Caco-2 (cell line): ENCODE measurements around the gene MACROH2A2. TPM values are rescaled to one million over a fixed set of nuclear protein-coding genes. Genes with fewer than 3 reads are reported as not detected.
"Not testable (repeated sequence)": the region's sequence is repeated elsewhere in the genome, so short reads cannot be mapped to it uniquely, and the experiment has no call there.

Experiments
- BruUV-seq: library from RNA; stranded (reverse); fragments of 400-500 nt; replicated peaks from 2 replicates; lab custom pipeline; 2021; lab: Mats Ljungman, UMichigan
- CTCF ChIA-PET: fragments of 300-600 bp; sonication (Branson Sonifier 250); formaldehyde crosslinking; loops from one replicate; lab custom pipeline; 2022; ENCODE audit warnings: antibody characterized with exemption; lab: Charles Lee
- POLR2A ChIA-PET: fragments of 300-600 bp; sonication (Branson Sonifier 250); formaldehyde crosslinking; loops from one replicate; lab custom pipeline; 2022; ENCODE audit warnings: antibody characterized with exemption; lab: Charles Lee
- DNase-seq, 2 experiments: peaks; one replicate each; pipeline versions ENCODE4 v3.0.0 to v3.0.0-alpha.2; 2020 to 2022
- H3K27me3 ChIP-seq: replicated peaks from 2 replicates; pipeline ENCODE4 v1.6.0; 2011; ENCODE audit warnings: low read length; ENCODE audit not compliant: control insufficient read depth, insufficient read depth
- H3K36me3 ChIP-seq: 2 replicates; pipeline ENCODE4 v1.5.1; 2011; ENCODE audit warnings: low read length; ENCODE audit not compliant: control insufficient read depth, insufficient read depth
- H3K4me1 ChIP-seq: fragments of 250-450 bp; sonication (Bioruptor Pico); 2 replicates; pipeline ENCODE4 v1.5.1; 2020; ENCODE audit warnings: mild to moderate bottlenecking
- H3K4me3 ChIP-seq: 2 replicates; pipeline ENCODE4 v1.5.1; 2011; ENCODE audit warnings: low read depth, mild to moderate bottlenecking, control low read depth, low read length
- H3K9me3 ChIP-seq: fragments of 250-450 bp; sonication (Bioruptor Pico); 2 replicates; pipeline ENCODE4 v1.5.1; 2020; ENCODE audit warnings: mild to moderate bottlenecking, moderate library complexity
- H3K27ac Mint-ChIP-seq: one replicate; pipeline ENCODE4 v1.8.0; 2022; ENCODE audit warnings: mixed read lengths; ENCODE audit not compliant: unreplicated experiment
- H3K27me3 Mint-ChIP-seq: one replicate; pipeline ENCODE4 v1.8.0; 2022; ENCODE audit warnings: mixed read lengths; ENCODE audit not compliant: insufficient read depth, unreplicated experiment
- H3K36me3 Mint-ChIP-seq: one replicate; pipeline ENCODE4 v1.8.0; 2022; ENCODE audit warnings: mild to moderate bottlenecking, mixed read lengths; ENCODE audit not compliant: insufficient read depth, unreplicated experiment
- H3K4me1 Mint-ChIP-seq: one replicate; pipeline ENCODE4 v1.8.0; 2022; ENCODE audit warnings: low read depth, mixed read lengths; ENCODE audit not compliant: unreplicated experiment
- H3K4me3 Mint-ChIP-seq: one replicate; pipeline ENCODE4 v1.8.0; 2022; ENCODE audit warnings: mild to moderate bottlenecking, moderate library complexity, mixed read lengths; ENCODE audit not compliant: unreplicated experiment
- H3K9me3 Mint-ChIP-seq: one replicate; pipeline ENCODE4 v1.8.0; 2022; ENCODE audit warnings: mixed read lengths; ENCODE audit not compliant: unreplicated experiment
- intact Hi-C: fragments of 100-400 bp; cut with micrococcal nuclease; formaldehyde crosslinking; loops from one replicate; pipeline ENCODE4 v1.10.0; 2022; ENCODE audit not compliant: unreplicated experiment
- total RNA-seq: library from RNA; stranded (reverse); gene quantifications from 2 replicates; pipeline ENCODE4 v1.2.3, GENCODE V29; 2022
- TF ChIP-seq, protein P1 (sequence below), 2 experiments: fragments of 200-600 bp in 1 of 2; IDR thresholded peaks; 1 replicate in 1 of 2; 2 replicates in 1 of 2; pipeline versions ENCODE4 v1.5.1 to v1.8.0; 2011 to 2022; ENCODE audit warnings: antibody characterized with exemption in 1 of 2, control low read depth in 1 of 2, inconsistent platforms in 1 of 2, low read depth in 1 of 2, low read length in 1 of 2, mild to moderate bottlenecking in 1 of 2, moderate library complexity in 1 of 2; ENCODE audit not compliant: insufficient read depth in 1 of 2, severe bottlenecking in 1 of 2, unreplicated experiment in 1 of 2

Gene MACROH2A2
- total RNA-seq, 1 experiment from 2014 or later = 6.1 TPM

DNA sequence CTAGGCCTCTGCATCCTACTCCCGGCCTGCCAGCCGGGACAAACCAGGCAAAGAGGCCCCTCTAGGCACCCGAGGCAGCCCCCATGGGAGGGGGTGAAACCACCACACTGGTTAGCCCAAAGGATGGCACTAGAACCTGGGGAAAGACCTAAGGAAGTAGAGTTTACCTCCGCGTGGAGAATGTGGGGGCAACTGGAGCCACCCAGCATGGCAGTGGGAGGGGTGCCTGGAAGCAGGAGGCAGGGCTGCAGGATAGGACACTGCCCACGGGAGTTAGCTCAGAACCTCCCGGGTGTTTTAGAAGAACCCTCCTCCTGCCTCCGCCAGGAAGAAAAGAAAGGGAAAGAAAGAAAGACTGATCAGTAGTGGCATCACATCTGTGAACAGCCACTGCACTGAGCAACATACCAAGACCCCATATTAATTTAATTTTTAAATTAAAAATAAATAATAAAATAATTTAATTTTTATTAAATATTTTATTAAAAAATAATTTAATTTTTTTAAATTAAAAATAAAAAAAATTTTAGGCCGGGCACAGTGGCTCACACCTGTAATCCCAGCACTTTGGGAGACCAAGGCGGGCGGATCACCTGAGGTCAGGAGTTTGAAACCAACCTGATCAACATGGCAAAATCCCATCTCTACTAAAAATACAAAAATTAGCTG lies 68.8 kb downstream of the MACROH2A2 start:
- ChIA-PET POLR2A (interaction anchor here (1.3 kb wide), 1 partner anchor 25 kb away, joined by 4 read pairs; the partner anchor contains the start of gene TYSND1), CTCF (interaction anchor here (1.4 kb wide), 1 partner anchor 9 kb away, joined by 3 read pairs; no protein-coding TSS in a partner anchor)
- H3K4me1 ChIP-seq = no peaks in the 10 kb centered on the region
- peaks cover 7% of the 10 kb centered on the region; the same call in 1 of the 2 replicates for H3K36me3 ChIP-seq
- no TSS peak for BruUV-seq
- H3K27me3 ChIP-seq = no peaks in the 10 kb centered on the region
- DNase-seq = no peak
- no peak overlapping the region for H3K4me3 ChIP-seq
- no peak overlapping the region for H3K4me3 Mint-ChIP-seq
- H3K27ac Mint-ChIP-seq = no peak overlapping the region
- no peaks in the 10 kb centered on the region for H3K9me3 Mint-ChIP-seq
- H3K36me3 Mint-ChIP-seq = no peaks in the 10 kb centered on the region
- no peaks in the 10 kb centered on the region for H3K4me1 Mint-ChIP-seq
- no peaks in the 10 kb centered on the region for H3K27me3 Mint-ChIP-seq
- no peaks in the 10 kb centered on the region for H3K9me3 ChIP-seq
- TF ChIP-seq, protein P1, sequence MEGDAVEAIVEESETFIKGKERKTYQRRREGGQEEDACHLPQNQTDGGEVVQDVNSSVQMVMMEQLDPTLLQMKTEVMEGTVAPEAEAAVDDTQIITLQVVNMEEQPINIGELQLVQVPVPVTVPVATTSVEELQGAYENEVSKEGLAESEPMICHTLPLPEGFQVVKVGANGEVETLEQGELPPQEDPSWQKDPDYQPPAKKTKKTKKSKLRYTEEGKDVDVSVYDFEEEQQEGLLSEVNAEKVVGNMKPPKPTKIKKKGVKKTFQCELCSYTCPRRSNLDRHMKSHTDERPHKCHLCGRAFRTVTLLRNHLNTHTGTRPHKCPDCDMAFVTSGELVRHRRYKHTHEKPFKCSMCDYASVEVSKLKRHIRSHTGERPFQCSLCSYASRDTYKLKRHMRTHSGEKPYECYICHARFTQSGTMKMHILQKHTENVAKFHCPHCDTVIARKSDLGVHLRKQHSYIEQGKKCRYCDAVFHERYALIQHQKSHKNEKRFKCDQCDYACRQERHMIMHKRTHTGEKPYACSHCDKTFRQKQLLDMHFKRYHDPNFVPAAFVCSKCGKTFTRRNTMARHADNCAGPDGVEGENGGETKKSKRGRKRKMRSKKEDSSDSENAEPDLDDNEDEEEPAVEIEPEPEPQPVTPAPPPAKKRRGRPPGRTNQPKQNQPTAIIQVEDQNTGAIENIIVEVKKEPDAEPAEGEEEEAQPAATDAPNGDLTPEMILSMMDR (IDR thresholded peaks at IDR 0.05; ENCODE audit: insufficient read depth in 1 of 2, low read depth in 1 of 2, low read length in 1 of 2, severe bottlenecking in 1 of 2, unreplicated experiment in 1 of 2) = no peak
- intact Hi-C loops = no loop called here

DNA sequence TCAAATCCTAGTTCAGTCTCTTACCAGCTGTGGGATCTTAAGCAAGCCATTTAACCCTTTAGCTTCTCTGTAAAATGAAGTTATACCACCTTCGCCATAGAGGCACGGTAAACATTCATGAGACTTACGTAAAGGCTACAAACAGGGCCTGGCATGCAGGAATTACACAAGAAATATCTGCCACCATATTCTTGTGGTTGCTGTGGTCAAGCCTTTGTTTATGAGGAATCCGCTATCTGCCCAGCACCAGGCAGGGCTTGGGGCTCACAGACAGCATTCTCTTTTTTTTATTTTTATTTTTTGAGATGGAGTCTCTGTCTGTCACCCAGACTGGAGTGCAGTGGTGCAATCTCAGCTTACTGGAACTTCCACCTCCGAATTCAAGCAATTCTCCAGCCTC lies 70.1 kb downstream of the MACROH2A2 start:
- POLR2A ChIA-PET = interaction anchor here (0.6 to 1.3 kb wide), 2 partner anchors 24 to 325 kb away, joined by 3 to 4 read pairs; partner anchors contain the start of gene TYSND1
- DNase-seq = no peak
- Mint-ChIP-seq H3K27ac (no peak overlapping the region), H3K4me3 (no peak overlapping the region), H3K36me3 (no peaks in the 10 kb centered on the region), H3K27me3 (no peaks in the 10 kb centered on the region), H3K4me1 (no peaks in the 10 kb centered on the region), H3K9me3 (no peaks in the 10 kb centered on the region)
- TF ChIP-seq, protein P1 (IDR thresholded peaks at IDR 0.05; ENCODE audit: insufficient read depth in 1 of 2, low read depth in 1 of 2, low read length in 1 of 2, severe bottlenecking in 1 of 2, unreplicated experiment in 1 of 2) = no peak
- Histone ChIP-seq H3K36me3 (peaks cover 7% of the 10 kb centered on the region; the same call in 1 of the 2 replicates), H3K27me3 (no peaks in the 10 kb centered on the region), H3K9me3 (no peaks in the 10 kb centered on the region), H3K4me1 (no peaks in the 10 kb centered on the region), H3K4me3 (no peak overlapping the region)
- no TSS peak for BruUV-seq
- CTCF ChIA-PET = interaction anchor here (1.0 to 1.1 kb wide), 2 partner anchors 16 to 24 kb away, joined by 3 to 4 read pairs; partner anchors contain the start of gene TYSND1
- intact Hi-C loops = no loop called here

DNA sequence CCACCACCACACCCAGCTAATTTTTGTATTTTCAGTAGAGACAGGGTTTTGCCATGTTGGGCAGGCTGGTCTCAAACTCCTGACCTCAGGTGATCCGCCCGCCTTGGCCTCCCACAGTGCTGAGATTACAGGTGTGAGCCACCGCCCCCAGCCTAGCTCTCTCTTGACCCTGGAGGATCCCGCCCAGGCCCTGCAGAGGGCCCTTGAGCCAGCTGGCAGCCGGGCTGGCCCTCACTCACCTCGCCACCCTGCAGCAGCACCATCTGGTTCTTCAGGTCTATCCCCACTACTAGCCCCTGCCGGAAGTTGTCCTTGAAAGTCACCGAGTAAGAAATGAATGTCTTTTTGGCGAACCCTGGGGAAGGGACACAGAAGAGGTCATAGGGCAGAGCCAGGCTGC lies 70.5 kb downstream of the MACROH2A2 start:
- H3K9me3 Mint-ChIP-seq, H3K27me3 Mint-ChIP-seq, H3K4me3 ChIP-seq, H3K9me3 ChIP-seq, H3K27ac Mint-ChIP-seq, H3K4me1 ChIP-seq, H3K4me3 Mint-ChIP-seq, DNase-seq, H3K27me3 ChIP-seq, H3K36me3 ChIP-seq, BruUV-seq, intact Hi-C loops, H3K4me1 Mint-ChIP-seq, H3K36me3 Mint-ChIP-seq: not testable (repeated sequence)
- ChIA-PET CTCF (interaction anchor here (1.0 to 1.1 kb wide), 2 partner anchors 16 to 23 kb away, joined by 3 to 4 read pairs; partner anchors contain the start of gene TYSND1), POLR2A (interaction anchor here (1.3 kb wide), 1 partner anchor 23 kb away, joined by 4 read pairs; the partner anchor contains the start of gene TYSND1)
